Body of pancreas (tissue), 4 donors: ENCODE measurements around the gene MAP1S.

Experiments
- CTCF ChIP-seq, 7 experiments: fragments of 450-650 bp in 4 of 7; fragments of 200-600 bp in 3 of 7; sonication (generic) in 3 of 7; IDR thresholded peaks; one replicate each; pipeline ENCODE4 v1.5.1; 2016 to 2019; ENCODE audit warnings: antibody characterized with exemption in 7 of 7
- POLR2A ChIP-seq, 3 donors: fragments of 450-650 bp; IDR thresholded peaks; one replicate each; pipeline ENCODE4 v1.6.1; 2016; ENCODE audit warnings: antibody characterized with exemption in 3 of 3, mild to moderate bottlenecking in 2 of 3

GRCh38 chr19:17727843-17728242 lies 8.6 kb downstream of the MAP1S start:
- TF ChIP-seq POLR2A (IDR thresholded peaks at IDR 0.05) (no peak), CTCF (IDR thresholded peaks at IDR 0.05) (no peak)
